Measurements from ENCODE around the gene RPL4. TPM values are rescaled to one million over a fixed set of nuclear protein-coding genes. Genes with fewer than 3 reads are reported as not detected.

Gene RPL4
- total and polyA plus RNA-seq, 10 of the 15 experiments (the other 5 are each of a cell fraction or from before 2014, with no cell fraction given): 2,004 to 8,888 (median 4,667) TPM

DNA sequence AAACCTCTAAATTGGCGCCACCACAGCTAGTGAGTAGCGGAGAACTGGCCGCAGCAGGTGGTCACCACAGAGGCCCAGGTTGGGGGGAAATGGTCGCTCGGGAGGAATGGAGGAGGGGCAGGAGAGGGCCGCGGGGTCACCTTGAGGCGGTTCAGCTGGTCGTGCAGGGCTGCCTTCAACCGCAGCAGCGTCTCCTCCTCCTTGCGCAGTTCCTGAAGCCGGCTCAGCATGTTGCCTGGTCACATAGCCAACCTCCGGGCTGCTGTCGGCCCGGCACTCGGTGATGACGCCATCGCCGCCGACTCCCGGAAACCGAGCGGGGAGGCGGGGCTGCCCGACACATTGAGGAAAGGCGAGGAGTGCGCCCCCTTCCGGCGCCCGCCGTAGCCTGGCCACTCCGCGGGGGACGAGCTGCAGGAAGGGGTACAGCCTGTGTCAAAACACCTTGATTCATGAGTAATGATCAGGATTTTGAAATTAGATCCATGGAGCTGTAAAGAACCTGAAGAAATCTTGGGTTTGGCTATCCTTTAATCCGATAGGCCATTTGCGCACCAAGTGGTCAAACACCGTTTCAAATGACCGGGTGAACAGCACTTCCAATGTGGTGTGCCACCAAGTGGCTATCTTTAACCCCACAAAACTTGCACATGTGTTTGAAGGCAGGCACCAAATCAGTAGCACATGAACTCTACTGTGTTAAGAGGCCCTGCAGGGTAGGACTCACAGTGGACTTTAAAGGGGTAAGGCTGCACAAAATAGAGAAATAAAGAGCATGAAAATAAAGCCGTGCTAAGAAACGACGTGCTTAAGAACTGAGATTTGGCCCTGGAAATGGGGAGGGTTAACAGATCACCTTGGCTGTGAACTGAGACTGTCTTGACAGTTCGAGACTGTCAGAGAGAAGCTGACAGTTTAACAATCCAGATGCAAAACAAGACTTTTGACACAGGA lies 6.9 kb downstream of the RPL4 start, which contains the start of gene SNAPC5 (continued):
- peak; percentile 35 for TF ChIP-seq KLF5 (IDR thresholded peaks at IDR 0.05; ENCODE audit: partially characterized antibody)
- peak; percentile 58 for TF ChIP-seq MEF2A (IDR thresholded peaks at IDR 0.05; ENCODE audit: insufficient read depth, low read depth, low read length)
- TF ChIP-seq EED (IDR thresholded peaks at IDR 0.05; ENCODE audit: low read depth): no peak; the same call in 1 of the 2 replicates
- TF ChIP-seq RUNX3 (IDR thresholded peaks at IDR 0.05; ENCODE audit: low read length): peak; percentile 66
- TF ChIP-seq, protein P1, sequence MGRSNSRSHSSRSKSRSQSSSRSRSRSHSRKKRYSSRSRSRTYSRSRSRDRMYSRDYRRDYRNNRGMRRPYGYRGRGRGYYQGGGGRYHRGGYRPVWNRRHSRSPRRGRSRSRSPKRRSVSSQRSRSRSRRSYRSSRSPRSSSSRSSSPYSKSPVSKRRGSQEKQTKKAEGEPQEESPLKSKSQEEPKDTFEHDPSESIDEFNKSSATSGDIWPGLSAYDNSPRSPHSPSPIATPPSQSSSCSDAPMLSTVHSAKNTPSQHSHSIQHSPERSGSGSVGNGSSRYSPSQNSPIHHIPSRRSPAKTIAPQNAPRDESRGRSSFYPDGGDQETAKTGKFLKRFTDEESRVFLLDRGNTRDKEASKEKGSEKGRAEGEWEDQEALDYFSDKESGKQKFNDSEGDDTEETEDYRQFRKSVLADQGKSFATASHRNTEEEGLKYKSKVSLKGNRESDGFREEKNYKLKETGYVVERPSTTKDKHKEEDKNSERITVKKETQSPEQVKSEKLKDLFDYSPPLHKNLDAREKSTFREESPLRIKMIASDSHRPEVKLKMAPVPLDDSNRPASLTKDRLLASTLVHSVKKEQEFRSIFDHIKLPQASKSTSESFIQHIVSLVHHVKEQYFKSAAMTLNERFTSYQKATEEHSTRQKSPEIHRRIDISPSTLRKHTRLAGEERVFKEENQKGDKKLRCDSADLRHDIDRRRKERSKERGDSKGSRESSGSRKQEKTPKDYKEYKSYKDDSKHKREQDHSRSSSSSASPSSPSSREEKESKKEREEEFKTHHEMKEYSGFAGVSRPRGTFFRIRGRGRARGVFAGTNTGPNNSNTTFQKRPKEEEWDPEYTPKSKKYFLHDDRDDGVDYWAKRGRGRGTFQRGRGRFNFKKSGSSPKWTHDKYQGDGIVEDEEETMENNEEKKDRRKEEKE (IDR thresholded peaks at IDR 0.05): no peak
- TF ChIP-seq SREBF2 (IDR thresholded peaks at IDR 0.05; ENCODE audit: low read length): no peak
- peak; percentile 6 for TF ChIP-seq SIX5 (IDR thresholded peaks at IDR 0.05; ENCODE audit: low read depth, low read length, severe bottlenecking)
- peak; percentile 74 for TF ChIP-seq HCFC1 (IDR thresholded peaks at IDR 0.05; ENCODE audit: low read length)
- TF ChIP-seq, protein P2, sequence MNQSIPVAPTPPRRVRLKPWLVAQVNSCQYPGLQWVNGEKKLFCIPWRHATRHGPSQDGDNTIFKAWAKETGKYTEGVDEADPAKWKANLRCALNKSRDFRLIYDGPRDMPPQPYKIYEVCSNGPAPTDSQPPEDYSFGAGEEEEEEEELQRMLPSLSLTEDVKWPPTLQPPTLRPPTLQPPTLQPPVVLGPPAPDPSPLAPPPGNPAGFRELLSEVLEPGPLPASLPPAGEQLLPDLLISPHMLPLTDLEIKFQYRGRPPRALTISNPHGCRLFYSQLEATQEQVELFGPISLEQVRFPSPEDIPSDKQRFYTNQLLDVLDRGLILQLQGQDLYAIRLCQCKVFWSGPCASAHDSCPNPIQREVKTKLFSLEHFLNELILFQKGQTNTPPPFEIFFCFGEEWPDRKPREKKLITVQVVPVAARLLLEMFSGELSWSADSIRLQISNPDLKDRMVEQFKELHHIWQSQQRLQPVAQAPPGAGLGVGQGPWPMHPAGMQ (IDR thresholded peaks at IDR 0.05; ENCODE audit: borderline replicate concordance): no peak
- TF ChIP-seq SMAD5 (IDR thresholded peaks at IDR 0.05; ENCODE audit: low read depth): peak; percentile 91
- TF ChIP-seq NRF1 (conservative IDR thresholded peaks at IDR 0.05; ENCODE audit: low read depth, low read length): peak; percentile 17; the same call in 1 of the 2 replicates
- TF ChIP-seq NR2F1 (conservative IDR thresholded peaks at IDR 0.05): peak; percentile 71
- TF ChIP-seq CBFB (IDR thresholded peaks at IDR 0.05; ENCODE audit: low read depth): peak; percentile 69; the same call in 1 of the 2 replicates
- TF ChIP-seq, protein P3, sequence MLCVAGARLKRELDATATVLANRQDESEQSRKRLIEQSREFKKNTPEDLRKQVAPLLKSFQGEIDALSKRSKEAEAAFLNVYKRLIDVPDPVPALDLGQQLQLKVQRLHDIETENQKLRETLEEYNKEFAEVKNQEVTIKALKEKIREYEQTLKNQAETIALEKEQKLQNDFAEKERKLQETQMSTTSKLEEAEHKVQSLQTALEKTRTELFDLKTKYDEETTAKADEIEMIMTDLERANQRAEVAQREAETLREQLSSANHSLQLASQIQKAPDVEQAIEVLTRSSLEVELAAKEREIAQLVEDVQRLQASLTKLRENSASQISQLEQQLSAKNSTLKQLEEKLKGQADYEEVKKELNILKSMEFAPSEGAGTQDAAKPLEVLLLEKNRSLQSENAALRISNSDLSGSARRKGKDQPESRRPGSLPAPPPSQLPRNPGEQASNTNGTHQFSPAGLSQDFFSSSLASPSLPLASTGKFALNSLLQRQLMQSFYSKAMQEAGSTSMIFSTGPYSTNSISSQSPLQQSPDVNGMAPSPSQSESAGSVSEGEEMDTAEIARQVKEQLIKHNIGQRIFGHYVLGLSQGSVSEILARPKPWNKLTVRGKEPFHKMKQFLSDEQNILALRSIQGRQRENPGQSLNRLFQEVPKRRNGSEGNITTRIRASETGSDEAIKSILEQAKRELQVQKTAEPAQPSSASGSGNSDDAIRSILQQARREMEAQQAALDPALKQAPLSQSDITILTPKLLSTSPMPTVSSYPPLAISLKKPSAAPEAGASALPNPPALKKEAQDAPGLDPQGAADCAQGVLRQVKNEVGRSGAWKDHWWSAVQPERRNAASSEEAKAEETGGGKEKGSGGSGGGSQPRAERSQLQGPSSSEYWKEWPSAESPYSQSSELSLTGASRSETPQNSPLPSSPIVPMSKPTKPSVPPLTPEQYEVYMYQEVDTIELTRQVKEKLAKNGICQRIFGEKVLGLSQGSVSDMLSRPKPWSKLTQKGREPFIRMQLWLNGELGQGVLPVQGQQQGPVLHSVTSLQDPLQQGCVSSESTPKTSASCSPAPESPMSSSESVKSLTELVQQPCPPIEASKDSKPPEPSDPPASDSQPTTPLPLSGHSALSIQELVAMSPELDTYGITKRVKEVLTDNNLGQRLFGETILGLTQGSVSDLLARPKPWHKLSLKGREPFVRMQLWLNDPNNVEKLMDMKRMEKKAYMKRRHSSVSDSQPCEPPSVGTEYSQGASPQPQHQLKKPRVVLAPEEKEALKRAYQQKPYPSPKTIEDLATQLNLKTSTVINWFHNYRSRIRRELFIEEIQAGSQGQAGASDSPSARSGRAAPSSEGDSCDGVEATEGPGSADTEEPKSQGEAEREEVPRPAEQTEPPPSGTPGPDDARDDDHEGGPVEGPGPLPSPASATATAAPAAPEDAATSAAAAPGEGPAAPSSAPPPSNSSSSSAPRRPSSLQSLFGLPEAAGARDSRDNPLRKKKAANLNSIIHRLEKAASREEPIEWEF (IDR thresholded peaks at IDR 0.05; ENCODE audit: insufficient replicate concordance, low read depth, low read length): no peak
- TF ChIP-seq FOXK2 (IDR thresholded peaks at IDR 0.05): peak; percentile 84
- TF ChIP-seq TARDBP (IDR thresholded peaks at IDR 0.05; ENCODE audit: borderline replicate concordance): peak; percentile 70
- TF ChIP-seq, protein P4, sequence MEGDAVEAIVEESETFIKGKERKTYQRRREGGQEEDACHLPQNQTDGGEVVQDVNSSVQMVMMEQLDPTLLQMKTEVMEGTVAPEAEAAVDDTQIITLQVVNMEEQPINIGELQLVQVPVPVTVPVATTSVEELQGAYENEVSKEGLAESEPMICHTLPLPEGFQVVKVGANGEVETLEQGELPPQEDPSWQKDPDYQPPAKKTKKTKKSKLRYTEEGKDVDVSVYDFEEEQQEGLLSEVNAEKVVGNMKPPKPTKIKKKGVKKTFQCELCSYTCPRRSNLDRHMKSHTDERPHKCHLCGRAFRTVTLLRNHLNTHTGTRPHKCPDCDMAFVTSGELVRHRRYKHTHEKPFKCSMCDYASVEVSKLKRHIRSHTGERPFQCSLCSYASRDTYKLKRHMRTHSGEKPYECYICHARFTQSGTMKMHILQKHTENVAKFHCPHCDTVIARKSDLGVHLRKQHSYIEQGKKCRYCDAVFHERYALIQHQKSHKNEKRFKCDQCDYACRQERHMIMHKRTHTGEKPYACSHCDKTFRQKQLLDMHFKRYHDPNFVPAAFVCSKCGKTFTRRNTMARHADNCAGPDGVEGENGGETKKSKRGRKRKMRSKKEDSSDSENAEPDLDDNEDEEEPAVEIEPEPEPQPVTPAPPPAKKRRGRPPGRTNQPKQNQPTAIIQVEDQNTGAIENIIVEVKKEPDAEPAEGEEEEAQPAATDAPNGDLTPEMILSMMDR (IDR thresholded peaks at IDR 0.05 in 2 of 3, conservative IDR thresholded peaks at IDR 0.05 in 1 of 3; ENCODE audit: control insufficient read depth in 2 of 3, extremely low read depth in 1 of 3, insufficient read depth in 1 of 3, low read depth in 3 of 3, low read length in 3 of 3): peak; percentile 85 to 98 (median 94)

All from GM12878 (cell line).